Measurements from ENCODE around the gene GPR137. TPM values are rescaled to one million over a fixed set of nuclear protein-coding genes. Genes with fewer than 3 reads are reported as not detected.
A peak's percentile ranks its signal among the peaks of the same experiment; 100 is the strongest.

The GPR137 gene
- total and polyA plus RNA-seq, 9 of the 15 experiments (the other 6 are each of a cell fraction or from before 2014, with no cell fraction given) = 0.32 to 26.7 (median 10.7) TPM

DNA sequence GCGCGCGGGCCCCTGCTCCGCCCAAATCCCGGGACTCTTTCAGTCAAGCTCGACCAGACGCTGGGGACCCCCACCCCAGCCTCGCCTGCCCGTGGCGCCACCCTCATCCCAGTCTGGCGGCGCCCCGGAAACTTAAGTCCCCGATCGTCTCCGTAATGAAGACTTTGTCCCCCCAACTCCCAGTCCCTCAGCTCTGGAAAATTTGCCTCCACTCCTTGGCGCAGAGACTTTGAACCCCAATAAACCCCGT lies 34.0 kb upstream of the GPR137 start (continued):
- TF ChIP-seq, protein P1, sequence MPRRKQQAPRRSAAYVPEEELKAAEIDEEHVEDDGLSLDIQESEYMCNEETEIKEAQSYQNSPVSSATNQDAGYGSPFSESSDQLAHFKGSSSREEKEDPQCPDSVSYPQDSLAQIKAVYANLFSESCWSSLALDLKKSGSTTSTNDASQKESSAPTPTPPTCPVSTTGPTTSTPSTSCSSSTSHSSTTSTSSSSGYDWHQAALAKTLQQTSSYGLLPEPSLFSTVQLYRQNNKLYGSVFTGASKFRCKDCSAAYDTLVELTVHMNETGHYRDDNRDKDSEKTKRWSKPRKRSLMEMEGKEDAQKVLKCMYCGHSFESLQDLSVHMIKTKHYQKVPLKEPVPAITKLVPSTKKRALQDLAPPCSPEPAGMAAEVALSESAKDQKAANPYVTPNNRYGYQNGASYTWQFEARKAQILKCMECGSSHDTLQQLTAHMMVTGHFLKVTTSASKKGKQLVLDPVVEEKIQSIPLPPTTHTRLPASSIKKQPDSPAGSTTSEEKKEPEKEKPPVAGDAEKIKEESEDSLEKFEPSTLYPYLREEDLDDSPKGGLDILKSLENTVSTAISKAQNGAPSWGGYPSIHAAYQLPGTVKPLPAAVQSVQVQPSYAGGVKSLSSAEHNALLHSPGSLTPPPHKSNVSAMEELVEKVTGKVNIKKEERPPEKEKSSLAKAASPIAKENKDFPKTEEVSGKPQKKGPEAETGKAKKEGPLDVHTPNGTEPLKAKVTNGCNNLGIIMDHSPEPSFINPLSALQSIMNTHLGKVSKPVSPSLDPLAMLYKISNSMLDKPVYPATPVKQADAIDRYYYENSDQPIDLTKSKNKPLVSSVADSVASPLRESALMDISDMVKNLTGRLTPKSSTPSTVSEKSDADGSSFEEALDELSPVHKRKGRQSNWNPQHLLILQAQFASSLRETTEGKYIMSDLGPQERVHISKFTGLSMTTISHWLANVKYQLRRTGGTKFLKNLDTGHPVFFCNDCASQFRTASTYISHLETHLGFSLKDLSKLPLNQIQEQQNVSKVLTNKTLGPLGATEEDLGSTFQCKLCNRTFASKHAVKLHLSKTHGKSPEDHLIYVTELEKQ (CRISPR knock-in tag; IDR thresholded peaks at IDR 0.05) = no peak
- TF ChIP-seq RBFOX2 (IDR thresholded peaks at IDR 0.05; ENCODE audit: low read depth, low read length) = peak; percentile 25; the same call in 1 of the 2 replicates

DNA sequence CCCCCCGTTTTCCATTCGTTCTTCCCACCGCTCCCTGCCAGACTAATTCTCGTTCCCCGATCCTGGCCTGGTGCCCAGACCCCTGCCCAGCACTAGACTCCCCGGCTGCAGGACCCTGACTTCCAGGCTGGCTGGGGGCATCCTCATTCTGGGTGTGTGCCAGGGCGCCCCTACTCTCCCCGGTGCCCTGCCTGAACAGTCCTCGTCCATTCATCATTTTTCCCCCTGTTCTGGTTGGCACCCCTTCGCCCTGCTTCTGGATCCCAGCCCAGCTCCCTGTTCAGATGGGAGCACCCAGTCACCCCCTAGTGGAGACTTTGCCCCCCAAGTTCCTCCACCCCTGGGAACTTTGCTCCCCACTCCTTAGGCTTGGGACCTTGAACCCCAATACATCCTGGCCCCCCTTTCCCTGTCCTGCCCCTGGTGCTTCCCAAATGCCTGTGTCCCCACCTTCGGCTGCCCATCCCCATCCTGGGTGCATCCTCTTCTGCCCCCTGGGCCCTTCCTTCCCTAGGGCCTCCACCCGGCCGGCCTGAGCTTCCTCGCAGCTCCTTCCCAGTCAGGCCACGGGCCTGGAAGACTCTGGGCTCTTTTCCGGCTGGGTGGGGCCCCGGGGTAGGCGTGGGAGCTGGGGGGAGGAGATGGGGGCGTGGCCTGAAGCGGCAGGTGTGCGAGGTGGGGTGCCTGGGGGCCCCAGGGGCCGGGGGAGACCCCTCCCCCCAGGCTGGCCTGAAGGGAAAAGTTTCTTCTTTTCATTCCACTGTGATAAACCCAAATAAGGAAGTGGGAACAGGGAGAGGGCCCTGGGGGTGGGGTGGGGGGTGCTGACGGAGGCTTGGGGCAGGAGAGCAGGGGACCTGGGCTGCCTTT lies 33.4 kb upstream of the GPR137 start:
- peak; percentile 74 to 80 (median 76) for DNase-seq (ENCODE audit: extremely low read depth in 1 of 4, low spot score in 3 of 4)
- Histone ChIP-seq H3K4me2 (ENCODE audit: insufficient read depth, low read length) (peak overlapping the region; percentile 85), H3K4me3 (peak overlapping the region; percentile 87), H3K27ac (ENCODE audit: extremely low read depth, low read depth, low read length) (peak overlapping the region; percentile 80), H3K9ac (ENCODE audit: insufficient read depth in 1 of 2, low read depth in 2 of 2, low read length in 2 of 2) (peak overlapping the region; percentile 84 to 95), H3K9me3 (replicated peaks; ENCODE audit: control insufficient read depth, insufficient read depth, low read depth, low read length) (no peaks in the 10 kb centered on the region), H3K9me1 (ENCODE audit: control insufficient read depth, insufficient read depth, low read length) (no peaks in the 10 kb centered on the region), H3K27me3 (ENCODE audit: control insufficient read depth in 2 of 2, insufficient read depth in 2 of 2, low read length in 2 of 2) (no peaks in the 10 kb centered on the region), H3K79me2 (ENCODE audit: control insufficient read depth, insufficient read depth, low read length) (peaks cover 27% of the 10 kb centered on the region), H4K20me1 (replicated peaks; ENCODE audit: control insufficient read depth, insufficient read depth, low read length) (peaks cover 7% of the 10 kb centered on the region), H2AFZ (ENCODE audit: low read depth, low read length) (0 out of 2 replicates have a peak overlapping the region, but pooled peaks have one; percentile 51), H3K36me3 (ENCODE audit: control insufficient read depth, insufficient read depth, low read length) (peaks cover 40% of the 10 kb centered on the region; the same call in 2 of the 3 replicates), H3K4me1 (replicated peaks in 1 of 2; ENCODE audit: control insufficient read depth in 2 of 2, insufficient read depth in 2 of 2, low read length in 2 of 2) (peaks cover 30 to 86% of the 10 kb centered on the region in 2 experiments)
- ATAC-seq = peak; percentile 58
- BruUV-seq (replicated peaks) = no TSS peak
- ChIA-PET CTCF (ENCODE audit: low intra/inter-chr PET ratio) (interaction anchor here (0.6 kb wide), 1 partner anchor 1347 kb away, joined by 3 read pairs; no protein-coding TSS in a partner anchor), POLR2A (interaction anchor here (0.5 to 1.8 kb wide), 8 partner anchors 9 to 366 kb away, joined by 3 to 8 read pairs (median 4); partner anchors contain the start of gene FERMT3)
- intact Hi-C loops (cut with micrococcal nuclease) = no loop called here
- WGBS (ENCODE audit: insufficient coverage, low coverage, missing lambda C conversion rate) = 3% methylated on average over 19 of the region's 23 CpGs
- FAIRE-seq = peak; percentile 40
- in situ Hi-C loops (cut with MboI) = no loop called here
- TF ChIP-seq ZNF444 (CRISPR knock-in tag; IDR thresholded peaks at IDR 0.05) (no peak), ZFX (CRISPR knock-in tag; IDR thresholded peaks at IDR 0.05) (peak; percentile 28; the same call in 1 of the 2 replicates), ARID1B (IDR thresholded peaks at IDR 0.05) (0 out of 2 replicates have a peak, but pooled peaks have one; percentile 30), ATF1 (CRISPR knock-in tag; IDR thresholded peaks at IDR 0.05) (no peak), ATF1 (tag; IDR thresholded peaks at IDR 0.05) (no peak), SMAD1 (IDR thresholded peaks at IDR 0.05; ENCODE audit: low read depth, low read length, partially characterized antibody) (peak; percentile 22), POLR2A (conservative IDR thresholded peaks at IDR 0.05) (peak; percentile 76), POLR2AphosphoS5 (IDR thresholded peaks at IDR 0.05; ENCODE audit: control insufficient read depth, insufficient read depth, low read depth, low read length) (0 out of 2 replicates have a peak, but pooled peaks have one; percentile 25), L3MBTL2 (IDR thresholded peaks at IDR 0.05) (peak; percentile 47; the same call in 1 of the 2 replicates)
- TF ChIP-seq, protein P1 (CRISPR knock-in tag; IDR thresholded peaks at IDR 0.05) = no peak
- TF ChIP-seq, protein P2, sequence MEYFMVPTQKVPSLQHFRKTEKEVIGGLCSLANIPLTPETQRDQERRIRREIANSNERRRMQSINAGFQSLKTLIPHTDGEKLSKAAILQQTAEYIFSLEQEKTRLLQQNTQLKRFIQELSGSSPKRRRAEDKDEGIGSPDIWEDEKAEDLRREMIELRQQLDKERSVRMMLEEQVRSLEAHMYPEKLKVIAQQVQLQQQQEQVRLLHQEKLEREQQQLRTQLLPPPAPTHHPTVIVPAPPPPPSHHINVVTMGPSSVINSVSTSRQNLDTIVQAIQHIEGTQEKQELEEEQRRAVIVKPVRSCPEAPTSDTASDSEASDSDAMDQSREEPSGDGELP (CRISPR knock-in tag; IDR thresholded peaks at IDR 0.05; ENCODE audit: borderline replicate concordance) = peak; percentile 41; the same call in 1 of the 2 replicates
